ENCODE measurements around the gene PRDM9. TPM values are rescaled to one million over a fixed set of nuclear protein-coding genes. Genes with fewer than 3 reads are reported as not detected.

PRDM9 gene
- total RNA-seq, 2 experiments from 2014 or later, result not detected

DNA sequence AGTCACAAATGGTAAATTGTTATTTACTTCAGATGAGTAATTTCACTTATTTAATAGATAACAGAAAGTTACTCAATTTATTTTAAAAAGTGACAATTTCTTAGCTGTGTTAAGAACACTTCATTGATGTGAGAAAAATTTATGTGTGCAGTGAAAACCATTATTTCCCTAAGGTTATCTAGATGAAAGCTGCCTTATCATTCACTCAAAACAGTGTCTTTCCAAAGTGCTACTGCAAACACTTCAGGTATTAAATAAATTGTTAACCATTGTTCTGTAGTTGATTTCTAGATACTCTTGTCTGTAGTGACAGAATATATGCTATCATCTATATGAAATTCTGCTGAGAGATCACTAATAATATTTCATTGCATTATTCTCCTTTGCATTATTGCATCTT lies 33.5 kb upstream of the PRDM9 start:
- no TSS peak for BruUV-seq (replicated peaks)
- intact Hi-C loops (cut with micrococcal nuclease; ENCODE audit: unreplicated experiment), result no loop called here
- ChIA-PET CTCF (ENCODE audit: unreplicated experiment) (no interaction called here), POLR2A (interaction anchor here (1.0 kb wide), 1 partner anchor 252 kb away, joined by 3 read pairs; no protein-coding TSS in a partner anchor)
- Histone ChIP-seq H3K9me3 (ENCODE audit: low read length) (no peaks in the 10 kb centered on the region), H2AFZ (ENCODE audit: low read length) (no peak overlapping the region), H3K4me1 (ENCODE audit: insufficient read depth, low read length, poor library complexity, severe bottlenecking) (no peaks in the 10 kb centered on the region), H4K20me1 (ENCODE audit: insufficient read depth, low read length) (no peaks in the 10 kb centered on the region), H3K36me3 (ENCODE audit: insufficient read depth, low read length) (no peaks in the 10 kb centered on the region), H3K27ac (ENCODE audit: low read depth, low read length, poor library complexity, severe bottlenecking) (no peak overlapping the region), H3K4me3 (ENCODE audit: low read depth, low read length, poor library complexity, severe bottlenecking) (no peak overlapping the region), H3K9me2 (ENCODE audit: insufficient read depth, low read length) (no peaks in the 10 kb centered on the region), H3K79me2 (ENCODE audit: insufficient read depth, low read depth, low read length) (no peaks in the 10 kb centered on the region), H3K4me2 (ENCODE audit: low read length) (no peak overlapping the region)
- no peak for TF ChIP-seq CTCF (conservative IDR thresholded peaks at IDR 0.05; ENCODE audit: low read length)
- no peak for TF ChIP-seq EZH2phosphoT487 (IDR thresholded peaks at IDR 0.05; ENCODE audit: borderline replicate concordance, low read depth, low read length)
- DNase-seq (ENCODE audit: low spot score), result no peak

- DNase-seq (ENCODE audit: low spot score), result no peak
- no TSS peak for BruUV-seq (replicated peaks)
- no peaks in the 10 kb centered on the region for H3K9me2 ChIP-seq (ENCODE audit: insufficient read depth, low read length)
- no peak overlapping the region for H3K4me2 ChIP-seq (ENCODE audit: low read length)
- CTCF ChIA-PET (ENCODE audit: unreplicated experiment), result no interaction called here
- H3K27ac ChIP-seq (ENCODE audit: low read depth, low read length, poor library complexity, severe bottlenecking), result no peak overlapping the region
- POLR2A ChIA-PET, result no interaction called here
- H3K4me1 ChIP-seq (ENCODE audit: insufficient read depth, low read length, poor library complexity, severe bottlenecking), result no peaks in the 10 kb centered on the region
- H3K79me2 ChIP-seq (ENCODE audit: insufficient read depth, low read depth, low read length), result no peaks in the 10 kb centered on the region
- no peaks in the 10 kb centered on the region for H4K20me1 ChIP-seq (ENCODE audit: insufficient read depth, low read length)
- intact Hi-C loops (cut with micrococcal nuclease; ENCODE audit: unreplicated experiment), result no loop called here
- TF ChIP-seq EZH2phosphoT487 (IDR thresholded peaks at IDR 0.05; ENCODE audit: borderline replicate concordance, low read depth, low read length), result no peak
- TF ChIP-seq CTCF (conservative IDR thresholded peaks at IDR 0.05; ENCODE audit: low read length), result no peak
- no peaks in the 10 kb centered on the region for H3K36me3 ChIP-seq (ENCODE audit: insufficient read depth, low read length)
- H3K9me3 ChIP-seq (ENCODE audit: low read length), result no peaks in the 10 kb centered on the region
- H2AFZ ChIP-seq (ENCODE audit: low read length), result no peak overlapping the region
- no peak overlapping the region for H3K4me3 ChIP-seq (ENCODE audit: low read depth, low read length, poor library complexity, severe bottlenecking)
Measured at GRCh38 chr5:23474315-23474714, 33.1 kb upstream of the PRDM9 start.

- Histone ChIP-seq H3K4me2 (ENCODE audit: low read length) (no peak overlapping the region), H4K20me1 (ENCODE audit: insufficient read depth, low read length) (no peaks in the 10 kb centered on the region), H3K79me2 (ENCODE audit: insufficient read depth, low read depth, low read length) (no peaks in the 10 kb centered on the region), H3K27ac (ENCODE audit: low read depth, low read length, poor library complexity, severe bottlenecking) (no peak overlapping the region), H3K9me3 (ENCODE audit: low read length) (no peaks in the 10 kb centered on the region), H3K36me3 (ENCODE audit: insufficient read depth, low read length) (no peaks in the 10 kb centered on the region), H3K4me1 (ENCODE audit: insufficient read depth, low read length, poor library complexity, severe bottlenecking) (no peaks in the 10 kb centered on the region), H2AFZ (ENCODE audit: low read length) (no peak overlapping the region), H3K4me3 (ENCODE audit: low read depth, low read length, poor library complexity, severe bottlenecking) (no peak overlapping the region), H3K9me2 (ENCODE audit: insufficient read depth, low read length) (no peaks in the 10 kb centered on the region)
- ChIA-PET POLR2A (interaction anchor here (0.6 kb wide), 1 partner anchor 33 kb away, joined by 4 read pairs; no protein-coding TSS in a partner anchor), CTCF (ENCODE audit: unreplicated experiment) (no interaction called here)
- no peak for TF ChIP-seq EZH2phosphoT487 (IDR thresholded peaks at IDR 0.05; ENCODE audit: borderline replicate concordance, low read depth, low read length)
- no peak for TF ChIP-seq CTCF (conservative IDR thresholded peaks at IDR 0.05; ENCODE audit: low read length)
- no peak for DNase-seq (ENCODE audit: low spot score)
- BruUV-seq (replicated peaks), result no TSS peak
- intact Hi-C loops (cut with micrococcal nuclease; ENCODE audit: unreplicated experiment), result no loop called here
Measured at GRCh38 chr5:23476580-23476979, 30.8 kb upstream of the PRDM9 start.
